ENCODE data around the gene USP44. TPM values are rescaled to one million over a fixed set of nuclear protein-coding genes. Genes with fewer than 3 reads are reported as not detected.
A peak's percentile ranks its signal among the peaks of the same experiment; 100 is the strongest.
"Not testable (repeated sequence)": the region's sequence is repeated elsewhere in the genome, so short reads cannot be mapped to it uniquely, and the experiment has no call there.

The USP44 gene
- total and polyA plus RNA-seq, 2 experiments from 2014 or later: 0.54 to 0.76 TPM

GRCh38 chr12:95495433-95495832 lies 55.8 kb downstream of the USP44 start:
- H3K4me3 ChIP-seq: no peak overlapping the region
- H3K79me2 ChIP-seq (ENCODE audit: insufficient read depth): peaks cover 65% of the 10 kb centered on the region
- 94 to 98% methylated on average over 1 of the region's 1 CpG for WGBS, 2 experiments (ENCODE audit: low coverage in 1 of 2, low lambda C conversion rate in 2 of 2, missing lambda C conversion rate in 2 of 2)
- peaks cover 66% of the 10 kb centered on the region for H3K36me3 ChIP-seq (ENCODE audit: low read depth)
- no peak overlapping the region for H3K4me2 ChIP-seq (ENCODE audit: unreplicated experiment)
- H3F3A ChIP-seq (ENCODE audit: insufficient read depth): no peaks in the 10 kb centered on the region
- in situ Hi-C loops (cut with MboI): no loop called here
- no peaks in the 10 kb centered on the region for H3K9me2 ChIP-seq (ENCODE audit: insufficient read depth)
- H3K9me3 ChIP-seq (ENCODE audit: low read depth): no peaks in the 10 kb centered on the region
- H3K9ac ChIP-seq: no peak overlapping the region
- H4K20me1 ChIP-seq (ENCODE audit: insufficient read depth): no peaks in the 10 kb centered on the region
- no peaks in the 10 kb centered on the region for H3K27me3 ChIP-seq (replicated peaks; ENCODE audit: insufficient read depth)
- no peak overlapping the region for H2AFZ ChIP-seq
- no peak for TF ChIP-seq EZH2 (IDR thresholded peaks at IDR 0.05; ENCODE audit: insufficient read depth, poor library complexity, severe bottlenecking)
- no peak for TF ChIP-seq EZH2phosphoT487 (IDR thresholded peaks at IDR 0.05; ENCODE audit: insufficient read depth, low read depth)
- H3K4me1 ChIP-seq (ENCODE audit: insufficient read depth): no peaks in the 10 kb centered on the region
- DNase-seq: no peak
- H3K27ac ChIP-seq: no peak overlapping the region

GRCh38 chr12:95494888-95495287 lies 56.4 kb downstream of the USP44 start:
- no peak overlapping the region for H3K4me3 ChIP-seq
- H3K27ac ChIP-seq: no peak overlapping the region
- no peaks in the 10 kb centered on the region for H3F3A ChIP-seq (ENCODE audit: insufficient read depth)
- peaks cover 65% of the 10 kb centered on the region for H3K79me2 ChIP-seq (ENCODE audit: insufficient read depth)
- in situ Hi-C loops (cut with MboI): no loop called here
- no peaks in the 10 kb centered on the region for H4K20me1 ChIP-seq (ENCODE audit: insufficient read depth)
- H3K27me3 ChIP-seq (replicated peaks; ENCODE audit: insufficient read depth): no peaks in the 10 kb centered on the region
- H3K9ac ChIP-seq: no peak overlapping the region
- 95 to 100% methylated on average over 2 of the region's 2 CpGs for WGBS, 2 experiments (ENCODE audit: low coverage in 1 of 2, low lambda C conversion rate in 2 of 2, missing lambda C conversion rate in 2 of 2)
- TF ChIP-seq EZH2 (IDR thresholded peaks at IDR 0.05; ENCODE audit: insufficient read depth, poor library complexity, severe bottlenecking) (no peak), EZH2phosphoT487 (IDR thresholded peaks at IDR 0.05; ENCODE audit: insufficient read depth, low read depth) (no peak)
- H3K36me3 ChIP-seq (ENCODE audit: low read depth): peaks cover 70% of the 10 kb centered on the region
- no peaks in the 10 kb centered on the region for H3K9me3 ChIP-seq (ENCODE audit: low read depth)
- H3K4me1 ChIP-seq (ENCODE audit: insufficient read depth): no peaks in the 10 kb centered on the region
- H2AFZ ChIP-seq: no peak overlapping the region
- no peak overlapping the region for H3K4me2 ChIP-seq (ENCODE audit: unreplicated experiment)
- DNase-seq: no peak
- no peaks in the 10 kb centered on the region for H3K9me2 ChIP-seq (ENCODE audit: insufficient read depth)

GRCh38 chr12:95492462-95492861 lies 58.8 kb downstream of the USP44 start:
- Histone ChIP-seq H4K20me1 (ENCODE audit: insufficient read depth) (no peaks in the 10 kb centered on the region), H3K4me3 (no peak overlapping the region), H3K27ac (no peak overlapping the region), H3K9ac (no peak overlapping the region), H2AFZ (no peak overlapping the region), H3K27me3 (replicated peaks; ENCODE audit: insufficient read depth) (no peaks in the 10 kb centered on the region), H3K9me3 (ENCODE audit: low read depth) (no peaks in the 10 kb centered on the region), H3K4me1 (ENCODE audit: insufficient read depth) (no peaks in the 10 kb centered on the region), H3F3A (ENCODE audit: insufficient read depth) (no peaks in the 10 kb centered on the region), H3K9me2 (ENCODE audit: insufficient read depth) (no peaks in the 10 kb centered on the region), H3K36me3 (ENCODE audit: low read depth) (peaks cover 74% of the 10 kb centered on the region), H3K79me2 (ENCODE audit: insufficient read depth) (peaks cover 68% of the 10 kb centered on the region), H3K4me2 (ENCODE audit: unreplicated experiment) (no peak overlapping the region)
- no peak for TF ChIP-seq EZH2phosphoT487 (IDR thresholded peaks at IDR 0.05; ENCODE audit: insufficient read depth, low read depth)
- no peak for TF ChIP-seq EZH2 (IDR thresholded peaks at IDR 0.05; ENCODE audit: insufficient read depth, poor library complexity, severe bottlenecking)
- no peak for DNase-seq
- in situ Hi-C loops (cut with MboI): no loop called here
- 95 to 99% methylated on average over 2 of the region's 2 CpGs for WGBS, 2 experiments (ENCODE audit: low coverage in 1 of 2, low lambda C conversion rate in 2 of 2, missing lambda C conversion rate in 2 of 2)

- no peaks in the 10 kb centered on the region for H3K9me2 ChIP-seq (ENCODE audit: insufficient read depth)
- no peak overlapping the region for H3K4me3 ChIP-seq
- peaks cover 7% of the 10 kb centered on the region; the same call in 1 of the 2 replicates for H4K20me1 ChIP-seq (ENCODE audit: insufficient read depth)
- no peaks in the 10 kb centered on the region for H3K27me3 ChIP-seq (replicated peaks; ENCODE audit: insufficient read depth)
- no peak for DNase-seq
- no peak overlapping the region for H3K9ac ChIP-seq
- H3K27ac ChIP-seq: no peak overlapping the region
- WGBS, 2 experiments (ENCODE audit: low coverage in 1 of 2, low lambda C conversion rate in 2 of 2, missing lambda C conversion rate in 2 of 2): 94% methylated on average over 2 of the region's 2 CpGs
- TF ChIP-seq EZH2 (IDR thresholded peaks at IDR 0.05; ENCODE audit: insufficient read depth, poor library complexity, severe bottlenecking) (no peak), EZH2phosphoT487 (IDR thresholded peaks at IDR 0.05; ENCODE audit: insufficient read depth, low read depth) (no peak)
- H3K4me1 ChIP-seq (ENCODE audit: insufficient read depth): 0 out of 2 replicates have a peak, but pooled peaks cover 5% of the 10 kb centered on the region
- H3F3A ChIP-seq (ENCODE audit: insufficient read depth): no peaks in the 10 kb centered on the region
- H3K79me2 ChIP-seq (ENCODE audit: insufficient read depth): peaks cover 97% of the 10 kb centered on the region
- H2AFZ ChIP-seq: no peak overlapping the region
- H3K4me2 ChIP-seq (ENCODE audit: unreplicated experiment): no peak overlapping the region
- H3K9me3 ChIP-seq (ENCODE audit: low read depth): no peaks in the 10 kb centered on the region
- in situ Hi-C loops (cut with MboI): no loop called here
- peaks cover 62% of the 10 kb centered on the region; the same call in 1 of the 2 replicates for H3K36me3 ChIP-seq (ENCODE audit: low read depth)
Observed at GRCh38 chr12:95487024-95487423, 64.3 kb downstream of the USP44 start.

- H3K79me2 ChIP-seq (ENCODE audit: insufficient read depth): peaks cover 97% of the 10 kb centered on the region
- H3K9ac ChIP-seq: no peak overlapping the region
- in situ Hi-C loops (cut with MboI): no loop called here
- 0 out of 2 replicates have a peak, but pooled peaks cover 5% of the 10 kb centered on the region for H3K4me1 ChIP-seq (ENCODE audit: insufficient read depth)
- no peaks in the 10 kb centered on the region for H3K9me3 ChIP-seq (ENCODE audit: low read depth)
- no peaks in the 10 kb centered on the region for H3K9me2 ChIP-seq (ENCODE audit: insufficient read depth)
- H2AFZ ChIP-seq: no peak overlapping the region
- no peak overlapping the region for H3K4me3 ChIP-seq
- H3K36me3 ChIP-seq (ENCODE audit: low read depth): peaks cover 44% of the 10 kb centered on the region; the same call in 1 of the 2 replicates
- peaks cover 12% of the 10 kb centered on the region; the same call in 1 of the 2 replicates for H3F3A ChIP-seq (ENCODE audit: insufficient read depth)
- no peaks in the 10 kb centered on the region for H3K27me3 ChIP-seq (replicated peaks; ENCODE audit: insufficient read depth)
- peak; percentile 17 for DNase-seq
- H4K20me1 ChIP-seq (ENCODE audit: insufficient read depth): peaks cover 15% of the 10 kb centered on the region; the same call in 1 of the 2 replicates
- H3K27ac ChIP-seq: no peak overlapping the region
- H3K4me2 ChIP-seq (ENCODE audit: unreplicated experiment): no peak overlapping the region
- TF ChIP-seq EZH2phosphoT487 (IDR thresholded peaks at IDR 0.05; ENCODE audit: insufficient read depth, low read depth) (no peak), EZH2 (IDR thresholded peaks at IDR 0.05; ENCODE audit: insufficient read depth, poor library complexity, severe bottlenecking) (no peak)
Observed at GRCh38 chr12:95484524-95484923, 66.8 kb downstream of the USP44 start.

- DNase-seq; H3K4me2 ChIP-seq (ENCODE audit: unreplicated experiment); H3K4me3 ChIP-seq; H3K27me3 ChIP-seq (replicated peaks; ENCODE audit: insufficient read depth); H3K27ac ChIP-seq; H3K9me2 ChIP-seq (ENCODE audit: insufficient read depth); H2AFZ ChIP-seq; H3K9me3 ChIP-seq (ENCODE audit: low read depth); H3K4me1 ChIP-seq (ENCODE audit: insufficient read depth); in situ Hi-C loops (cut with MboI); H3K9ac ChIP-seq: not testable (repeated sequence)
- Histone ChIP-seq H3F3A (ENCODE audit: insufficient read depth) (peaks cover 12% of the 10 kb centered on the region; the same call in 1 of the 2 replicates), H3K79me2 (ENCODE audit: insufficient read depth) (peaks cover 99% of the 10 kb centered on the region), H3K36me3 (ENCODE audit: low read depth) (peaks cover 40% of the 10 kb centered on the region; the same call in 1 of the 2 replicates), H4K20me1 (ENCODE audit: insufficient read depth) (peaks cover 15% of the 10 kb centered on the region; the same call in 1 of the 2 replicates)
- 98 to 100% methylated on average over 5 to 6 of the region's 6 CpGs for WGBS, 2 experiments (ENCODE audit: low coverage in 1 of 2, low lambda C conversion rate in 2 of 2, missing lambda C conversion rate in 2 of 2)
Observed at GRCh38 chr12:95482564-95482963, 68.7 kb downstream of the USP44 start.

All from GM23248 (cell line).